Uterus (tissue), 2 donors: ENCODE results near the gene VEGFD.

Experiments
- CTCF ChIP-seq, 4 experiments: fragments of 200-600 bp in 2 of 4; fragments of 450-650 bp in 2 of 4; sonication (generic) in 2 of 4; IDR thresholded peaks; one replicate each; pipeline ENCODE4 v1.5.1; 2016 to 2019; ENCODE audit warnings: antibody characterized with exemption in 4 of 4, mild to moderate bottlenecking in 2 of 4, moderate library complexity in 1 of 4
- POLR2A ChIP-seq, 2 donors: fragments of 450-650 bp; IDR thresholded peaks; one replicate each; pipeline ENCODE4 v1.6.1; 2016; ENCODE audit warnings: antibody characterized with exemption in 2 of 2, mild to moderate bottlenecking in 1 of 2, moderate library complexity in 1 of 2

GRCh38 chrX:15430076-15430475 lies 45.9 kb upstream of the VEGFD start:
- no peak for TF ChIP-seq POLR2A (IDR thresholded peaks at IDR 0.05)
- no peak for TF ChIP-seq CTCF (IDR thresholded peaks at IDR 0.05)
